Fibroblast of lung (primary cell): ENCODE results near the gene KCTD5. TPM values are rescaled to one million over a fixed set of nuclear protein-coding genes. Genes with fewer than 3 reads are reported as not detected.
A peak's percentile ranks its signal among the peaks of the same experiment; 100 is the strongest.
"Not testable (repeated sequence)": the region's sequence is repeated elsewhere in the genome, so short reads cannot be mapped to it uniquely, and the experiment has no call there.

Source experiments
- DNase-seq, 2 donors: peaks; one replicate each; pipeline versions ENCODE4 v3.0.0 to v3.0.0-alpha.2; 2010; ENCODE audit warnings: low read depth in 2 of 2
- H2AFZ ChIP-seq: 2 replicates; pipeline ENCODE4 v1.5.1; 2012; ENCODE audit warnings: low read length, control low read depth, inconsistent platforms
- H3K27ac ChIP-seq: 2 replicates; pipeline ENCODE4 v1.5.1; 2011; ENCODE audit warnings: low read length, control low read depth; ENCODE audit not compliant: insufficient read depth
- H3K27me3 ChIP-seq: 2 replicates; pipeline ENCODE4 v1.5.1; 2011; ENCODE audit warnings: mild to moderate bottlenecking, low read length; ENCODE audit not compliant: control insufficient read depth, insufficient read depth
- H3K36me3 ChIP-seq: 2 replicates; pipeline ENCODE4 v1.5.1; 2011; ENCODE audit warnings: low read length; ENCODE audit not compliant: control insufficient read depth, insufficient read depth
- H3K4me1 ChIP-seq: 2 replicates; pipeline ENCODE4 v1.5.1; 2011; ENCODE audit warnings: low read length; ENCODE audit not compliant: control insufficient read depth, insufficient read depth; ENCODE audit errors: extremely low read depth
- H3K4me2 ChIP-seq: 2 replicates; pipeline ENCODE4 v1.5.1; 2011; ENCODE audit warnings: low read length, control low read depth; ENCODE audit not compliant: insufficient read depth; ENCODE audit errors: extremely low read depth
- H3K4me3 ChIP-seq, 4 experiments: fragments of 200-600 bp in 1 of 4; sonication (generic) in 1 of 4; replicated peaks in 1 of 4; 2 replicates each; pipeline ENCODE4 v1.5.1; 2011 to 2016; ENCODE audit warnings: low read length in 4 of 4, low read depth in 3 of 4, mild to moderate bottlenecking in 3 of 4, control low read depth in 2 of 4, inconsistent platforms in 1 of 4, mixed read lengths in 1 of 4; ENCODE audit not compliant: insufficient read depth in 1 of 4; ENCODE audit errors: control extremely low read depth in 1 of 4
- H3K79me2 ChIP-seq: 2 replicates; pipeline ENCODE4 v1.5.1; 2012; ENCODE audit warnings: mild to moderate bottlenecking, low read length, inconsistent platforms; ENCODE audit not compliant: control insufficient read depth, insufficient read depth
- H3K9ac ChIP-seq: 2 replicates; pipeline ENCODE4 v1.5.1; 2011; ENCODE audit warnings: mild to moderate bottlenecking, low read length, control low read depth; ENCODE audit not compliant: insufficient read depth
- H3K9me3 ChIP-seq: 2 replicates; pipeline ENCODE4 v1.5.1; 2012; ENCODE audit warnings: low read depth, low read length; ENCODE audit not compliant: control insufficient read depth, insufficient read depth
- H4K20me1 ChIP-seq: 2 replicates; pipeline ENCODE4 v1.5.1; 2011; ENCODE audit warnings: low read length; ENCODE audit not compliant: control insufficient read depth, insufficient read depth; ENCODE audit errors: extremely low read depth
- polyA plus RNA-seq, 2 donors: library from polyadenylated mRNA; depleted of rRNA in 1 of 2; stranded (reverse) in 1 of 2; unstranded in 1 of 2; fragments of >200 nt; gene quantifications; 2 replicates each; pipeline ENCODE4 v1.2.1, GENCODE V29; 2011 to 2012; ENCODE audit warnings: missing spikeins in 1 of 2
- total RNA-seq: library from RNA; depleted of rRNA; stranded (reverse); fragments of >200 nt; gene quantifications from 2 replicates; pipeline ENCODE4 v1.2.1, GENCODE V29; 2014
- TF ChIP-seq, protein P1 (sequence below), 2 donors: IDR thresholded peaks in 1 of 2; conservative IDR thresholded peaks in 1 of 2; 1 replicate in 1 of 2; 2 replicates in 1 of 2; pipeline ENCODE4 v1.5.1; 2011 to 2012; ENCODE audit warnings: low read length in 2 of 2, control low read depth in 1 of 2, inconsistent platforms in 1 of 2, low read depth in 1 of 2, mild to moderate bottlenecking in 1 of 2

Gene KCTD5
- total and polyA plus RNA-seq, 2 donors (not counting 1 experiment from before 2014, with no cell fraction given) = 21.6 to 25.9 TPM

DNA sequence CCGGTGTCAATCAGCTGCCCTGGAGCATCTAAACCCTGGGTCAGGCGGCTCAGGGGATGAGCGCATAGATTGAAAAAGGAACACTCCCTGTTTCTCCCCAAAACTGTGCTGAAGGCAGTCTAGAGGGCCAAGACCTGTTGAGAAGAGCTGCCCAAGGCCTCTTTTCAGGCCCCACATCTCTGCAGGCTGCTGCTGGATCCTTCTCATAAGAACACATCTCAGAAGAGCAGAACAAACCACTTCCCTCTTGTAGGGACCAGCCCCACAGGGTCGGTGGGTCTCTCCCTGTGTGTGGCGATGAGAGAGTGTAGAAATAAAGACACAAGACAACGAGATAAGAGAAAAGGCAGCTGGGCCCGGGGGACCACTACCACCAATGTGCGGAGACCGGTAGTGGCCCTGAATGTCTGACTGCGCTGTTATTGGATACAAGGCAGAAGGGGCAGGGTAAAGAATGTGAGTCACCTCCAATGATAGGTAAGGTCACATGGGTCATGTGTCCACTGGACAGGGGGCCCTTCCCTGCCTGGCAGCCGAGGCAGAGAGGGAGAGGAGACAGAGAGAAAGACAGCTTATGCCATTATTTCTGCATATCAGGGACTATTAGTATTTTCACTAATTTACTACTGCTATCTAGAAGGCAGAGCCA, 22.2 kb upstream of the KCTD5 start:
- not testable (repeated sequence) for H3K9ac ChIP-seq, DNase-seq, H2AFZ ChIP-seq, H3K79me2 ChIP-seq, H4K20me1 ChIP-seq, H3K9me3 ChIP-seq, H3K4me3 ChIP-seq, H3K4me1 ChIP-seq, H3K4me2 ChIP-seq, H3K27me3 ChIP-seq, H3K27ac ChIP-seq, H3K36me3 ChIP-seq

DNA sequence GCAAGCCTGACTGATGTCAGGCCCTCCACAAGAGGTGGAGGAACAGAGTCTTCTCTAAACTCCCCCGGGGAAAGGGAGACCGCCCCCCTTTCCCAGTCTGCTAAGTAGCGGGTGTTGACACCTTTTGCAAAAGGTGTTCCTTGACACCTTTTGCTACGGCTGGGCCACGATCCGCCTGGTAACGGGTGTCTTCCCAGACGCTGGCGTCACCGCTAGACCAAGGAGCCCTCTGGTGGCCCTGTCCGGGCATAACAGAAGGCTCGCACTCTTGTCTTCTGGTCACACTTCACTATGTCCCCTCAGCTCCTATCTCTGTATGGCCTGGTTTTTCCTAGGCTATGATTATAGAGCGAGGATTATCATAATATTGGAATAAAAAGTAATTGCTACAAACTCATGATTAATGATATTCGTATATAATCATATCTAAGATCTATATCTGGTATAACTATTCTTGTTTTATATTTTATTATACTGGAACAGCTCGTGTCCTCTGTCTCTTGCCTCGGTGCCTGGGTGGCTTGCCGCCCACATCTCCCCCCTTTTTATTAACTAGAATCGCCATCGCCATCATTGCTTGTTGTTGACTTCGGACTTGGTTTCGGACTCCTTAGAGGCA, 21.5 kb upstream of the KCTD5 start:
- not testable (repeated sequence) for H3K4me2 ChIP-seq, H3K4me3 ChIP-seq, H3K27me3 ChIP-seq, H3K9me3 ChIP-seq, H3K9ac ChIP-seq, H3K27ac ChIP-seq, DNase-seq, H3K79me2 ChIP-seq, H2AFZ ChIP-seq, H3K4me1 ChIP-seq, H3K36me3 ChIP-seq, H4K20me1 ChIP-seq
- TF ChIP-seq, protein P1, sequence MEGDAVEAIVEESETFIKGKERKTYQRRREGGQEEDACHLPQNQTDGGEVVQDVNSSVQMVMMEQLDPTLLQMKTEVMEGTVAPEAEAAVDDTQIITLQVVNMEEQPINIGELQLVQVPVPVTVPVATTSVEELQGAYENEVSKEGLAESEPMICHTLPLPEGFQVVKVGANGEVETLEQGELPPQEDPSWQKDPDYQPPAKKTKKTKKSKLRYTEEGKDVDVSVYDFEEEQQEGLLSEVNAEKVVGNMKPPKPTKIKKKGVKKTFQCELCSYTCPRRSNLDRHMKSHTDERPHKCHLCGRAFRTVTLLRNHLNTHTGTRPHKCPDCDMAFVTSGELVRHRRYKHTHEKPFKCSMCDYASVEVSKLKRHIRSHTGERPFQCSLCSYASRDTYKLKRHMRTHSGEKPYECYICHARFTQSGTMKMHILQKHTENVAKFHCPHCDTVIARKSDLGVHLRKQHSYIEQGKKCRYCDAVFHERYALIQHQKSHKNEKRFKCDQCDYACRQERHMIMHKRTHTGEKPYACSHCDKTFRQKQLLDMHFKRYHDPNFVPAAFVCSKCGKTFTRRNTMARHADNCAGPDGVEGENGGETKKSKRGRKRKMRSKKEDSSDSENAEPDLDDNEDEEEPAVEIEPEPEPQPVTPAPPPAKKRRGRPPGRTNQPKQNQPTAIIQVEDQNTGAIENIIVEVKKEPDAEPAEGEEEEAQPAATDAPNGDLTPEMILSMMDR (conservative IDR thresholded peaks at IDR 0.05 in 1 of 2, IDR thresholded peaks at IDR 0.05 in 1 of 2; ENCODE audit: low read depth in 1 of 2, low read length in 2 of 2) = peak; percentile 34 to 50

DNA sequence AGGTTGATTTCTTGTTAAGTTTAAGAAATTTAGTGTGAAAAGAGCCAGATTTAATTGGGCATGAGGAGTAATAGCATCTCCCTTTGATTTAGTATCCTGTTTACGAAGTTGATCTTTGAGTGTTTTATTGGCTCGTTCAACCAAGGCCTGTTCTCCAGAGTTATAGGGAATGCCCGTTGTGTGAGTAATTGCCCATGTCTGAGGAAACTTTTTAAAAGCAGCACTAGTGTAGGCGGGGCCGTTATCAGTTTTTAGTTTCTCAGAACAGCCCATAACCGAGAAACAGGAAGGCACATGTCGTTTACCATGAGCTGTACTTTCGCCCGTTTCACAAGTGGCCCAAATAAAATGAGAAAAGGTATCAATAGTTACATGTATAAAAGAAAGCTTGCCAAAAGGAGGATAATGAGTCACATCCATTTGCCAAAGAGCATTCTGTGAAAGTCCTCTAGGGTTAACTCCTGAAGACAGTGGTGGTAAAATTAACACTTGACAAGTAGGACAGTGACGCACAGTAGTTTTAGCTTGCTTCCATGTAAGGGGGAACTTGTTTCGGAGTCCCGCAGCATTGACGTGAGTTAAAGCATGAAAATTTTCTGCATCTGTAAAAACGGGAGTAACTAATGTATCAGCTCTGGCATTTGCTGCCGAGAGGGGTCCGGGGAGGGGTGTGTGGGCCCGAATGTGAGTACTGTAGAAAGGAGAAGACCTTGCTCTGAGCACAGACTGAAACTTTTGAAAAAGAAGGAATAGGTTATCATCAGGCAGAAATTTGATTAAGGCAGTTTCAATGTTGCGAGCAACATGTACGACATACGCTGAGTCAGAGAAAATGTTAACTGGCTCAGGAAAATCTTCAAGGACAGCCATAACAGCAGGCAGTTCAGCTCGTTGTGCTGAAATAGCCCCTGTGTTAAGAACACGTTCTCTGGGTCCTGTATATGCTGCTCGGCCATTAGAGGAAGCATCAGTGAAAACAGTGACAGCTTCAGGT, 18.5 kb upstream of the KCTD5 start:
- H3K27ac ChIP-seq = no peak overlapping the region
- H2AFZ ChIP-seq = no peak overlapping the region
- H3K27me3 ChIP-seq = no peaks in the 10 kb centered on the region
- TF ChIP-seq, protein P1 (conservative IDR thresholded peaks at IDR 0.05 in 1 of 2, IDR thresholded peaks at IDR 0.05 in 1 of 2; ENCODE audit: low read depth in 1 of 2, low read length in 2 of 2) = no peak
- DNase-seq = peak; percentile 48 to 60
- no peak overlapping the region for H3K9ac ChIP-seq
- H3K4me2 ChIP-seq = no peak overlapping the region
- no peaks in the 10 kb centered on the region for H3K79me2 ChIP-seq
- no peaks in the 10 kb centered on the region for H3K36me3 ChIP-seq
- no peaks in the 10 kb centered on the region for H3K4me1 ChIP-seq
- H4K20me1 ChIP-seq = no peaks in the 10 kb centered on the region
- no peaks in the 10 kb centered on the region for H3K9me3 ChIP-seq
- no peak overlapping the region for H3K4me3 ChIP-seq
